ENCODE results near the gene TUSC2. TPM values are rescaled to one million over a fixed set of nuclear protein-coding genes. Genes with fewer than 3 reads are reported as not detected.
A peak's percentile ranks its signal among the peaks of the same experiment; 100 is the strongest.

TUSC2 gene
- total RNA-seq, 1 experiment from 2014 or later: 33.5 TPM

- no peak overlapping the region for H2AFZ ChIP-seq (ENCODE audit: low read length)
- no peak for DNase-seq
- Mint-ChIP-seq H3K4me3 (peak overlapping the region; percentile 68 to 85), H3K27me3 (ENCODE audit: low read depth) (peaks cover 17% of the 10 kb centered on the region), H3K36me3 (ENCODE audit: insufficient read depth in 1 of 3, low read depth in 3 of 3) (no peaks in the 10 kb centered on the region), H3K9me3 (no peaks in the 10 kb centered on the region; a peak in 1 of 5 replicates), H3K4me1 (peaks cover 12 to 17% of the 10 kb centered on the region in 2 experiments), H3K27ac (no peak overlapping the region)
- H4K8ac ChIP-seq (replicated peaks; ENCODE audit: insufficient read length, low read depth, low read length): no peak overlapping the region
- H3K79me1 ChIP-seq (ENCODE audit: insufficient read depth, low read depth, low read length, poor library complexity, severe bottlenecking): no peaks in the 10 kb centered on the region
- H4K91ac ChIP-seq (ENCODE audit: insufficient read length, low read depth, low read length): no peak overlapping the region
- H3K79me2 ChIP-seq (ENCODE audit: insufficient read depth, low read length): no peaks in the 10 kb centered on the region
- H3T11ph ChIP-seq (ENCODE audit: low read length): no peak overlapping the region
- TF ChIP-seq, protein P1, sequence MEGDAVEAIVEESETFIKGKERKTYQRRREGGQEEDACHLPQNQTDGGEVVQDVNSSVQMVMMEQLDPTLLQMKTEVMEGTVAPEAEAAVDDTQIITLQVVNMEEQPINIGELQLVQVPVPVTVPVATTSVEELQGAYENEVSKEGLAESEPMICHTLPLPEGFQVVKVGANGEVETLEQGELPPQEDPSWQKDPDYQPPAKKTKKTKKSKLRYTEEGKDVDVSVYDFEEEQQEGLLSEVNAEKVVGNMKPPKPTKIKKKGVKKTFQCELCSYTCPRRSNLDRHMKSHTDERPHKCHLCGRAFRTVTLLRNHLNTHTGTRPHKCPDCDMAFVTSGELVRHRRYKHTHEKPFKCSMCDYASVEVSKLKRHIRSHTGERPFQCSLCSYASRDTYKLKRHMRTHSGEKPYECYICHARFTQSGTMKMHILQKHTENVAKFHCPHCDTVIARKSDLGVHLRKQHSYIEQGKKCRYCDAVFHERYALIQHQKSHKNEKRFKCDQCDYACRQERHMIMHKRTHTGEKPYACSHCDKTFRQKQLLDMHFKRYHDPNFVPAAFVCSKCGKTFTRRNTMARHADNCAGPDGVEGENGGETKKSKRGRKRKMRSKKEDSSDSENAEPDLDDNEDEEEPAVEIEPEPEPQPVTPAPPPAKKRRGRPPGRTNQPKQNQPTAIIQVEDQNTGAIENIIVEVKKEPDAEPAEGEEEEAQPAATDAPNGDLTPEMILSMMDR (conservative IDR thresholded peaks at IDR 0.05): no peak
- H3K14ac ChIP-seq (ENCODE audit: insufficient read depth, low read length): no peak overlapping the region
- H3K4me1 ChIP-seq (ENCODE audit: insufficient read depth, low read length): no peaks in the 10 kb centered on the region
- no peak overlapping the region for H3K18ac ChIP-seq (ENCODE audit: insufficient read length, low read depth, low read length)
- H4K5ac ChIP-seq (ENCODE audit: insufficient read length, low read depth, low read length): no peak overlapping the region
- H4K20me1 ChIP-seq (ENCODE audit: control insufficient read depth, insufficient read depth, insufficient read length): no peaks in the 10 kb centered on the region
- H2BK12ac ChIP-seq (ENCODE audit: insufficient read length, low read depth, low read length): no peak overlapping the region
- H3K27me3 ChIP-seq (ENCODE audit: insufficient read depth, low read length): no peaks in the 10 kb centered on the region
- H2BK120ac ChIP-seq (ENCODE audit: low read depth, low read length, poor library complexity, severe bottlenecking): no peak overlapping the region
- H3K27ac ChIP-seq (ENCODE audit: insufficient read length, low read depth, low read length): no peak overlapping the region
- no peak overlapping the region for H2BK20ac ChIP-seq (ENCODE audit: low read depth, low read length, poor library complexity, severe bottlenecking)
- H3K4ac ChIP-seq (ENCODE audit: low read depth, low read length): no peak overlapping the region
- H3K9ac ChIP-seq (ENCODE audit: extremely low read depth, insufficient read length, low read length): peak overlapping the region; percentile 12
- H3K56ac ChIP-seq (ENCODE audit: insufficient read length, low read depth, low read length): no peak overlapping the region
- no peak overlapping the region for H3K23ac ChIP-seq (ENCODE audit: insufficient read length, low read depth, low read length)
- H3K4me2 ChIP-seq (ENCODE audit: insufficient read depth, insufficient read length, low read length): peak overlapping the region; percentile 63
- no peaks in the 10 kb centered on the region for H3K9me3 ChIP-seq (ENCODE audit: control insufficient read depth, low read depth, low read length)
- no peak overlapping the region for H2AK5ac ChIP-seq (ENCODE audit: insufficient read length, low read length)
- no peak overlapping the region for H2BK5ac ChIP-seq (ENCODE audit: insufficient read length, low read length)
- no peak overlapping the region for H2BK15ac ChIP-seq (ENCODE audit: low read depth, low read length)
- no CpG with 5 or more reads among the region's 48 CpGs for WGBS (ENCODE audit: extremely low coverage, insufficient read length, low lambda C conversion rate)
- peaks cover 10% of the 10 kb centered on the region for H3K23me2 ChIP-seq (ENCODE audit: insufficient read length, low read depth, low read length, poor library complexity, severe bottlenecking)
These were observed 36.6 kb upstream of the TUSC2 start for GRCh38 chr3:50364573-50365079.

Data from H9 (cell line).